GM12891 (cell line): Measurements from ENCODE around the gene ARMC2.

ENCODE experiments used
- PAX5 ChIP-seq: IDR thresholded peaks from 2 replicates; pipeline ENCODE4 v1.6.1; 2011; ENCODE audit warnings: low read length, moderate library complexity, mild to moderate bottlenecking; ENCODE audit not compliant: insufficient read depth, severe bottlenecking
- POLR2A ChIP-seq: IDR thresholded peaks from 2 replicates; pipeline ENCODE4 v1.6.1; 2011; ENCODE audit warnings: low read depth, low read length, control low read depth

GRCh38 chr6:108850669-108851465 is 2.6 kb downstream of the ARMC2 start:
- TF ChIP-seq PAX5 (no peak), POLR2A (no peak)
